ENCODE data around the gene MIEF1.
A peak's percentile ranks its signal among the peaks of the same experiment; 100 is the strongest.

Gene MIEF1

GRCh38 chr22:39510529-39511149 is 8.5 kb downstream of the MIEF1 start:
- TF ChIP-seq CTCF (IDR thresholded peaks at IDR 0.05; ENCODE audit: poor library complexity, severe bottlenecking): no peak
- Histone ChIP-seq H3K27ac (ENCODE audit: poor library complexity, severe bottlenecking) (no peak overlapping the region), H3K4me3 (ENCODE audit: severe bottlenecking) (no peak overlapping the region), H3K4me1 (ENCODE audit: insufficient read depth, poor library complexity, severe bottlenecking) (no peaks in the 10 kb centered on the region), H3K36me3 (ENCODE audit: low read depth) (peaks cover 94% of the 10 kb centered on the region), H3K9me3 (ENCODE audit: severe bottlenecking) (no peaks in the 10 kb centered on the region), H3K27me3 (ENCODE audit: insufficient read depth, poor library complexity, severe bottlenecking) (no peaks in the 10 kb centered on the region)
- no peak for ATAC-seq (ENCODE audit: low read depth)
- DNase-seq (ENCODE audit: low spot score): no peak

- Histone ChIP-seq H3K36me3 (ENCODE audit: low read depth) (peaks cover 93% of the 10 kb centered on the region), H3K27ac (ENCODE audit: poor library complexity, severe bottlenecking) (no peak overlapping the region), H3K9me3 (ENCODE audit: severe bottlenecking) (no peaks in the 10 kb centered on the region), H3K4me3 (ENCODE audit: severe bottlenecking) (no peak overlapping the region), H3K4me1 (ENCODE audit: insufficient read depth, poor library complexity, severe bottlenecking) (no peaks in the 10 kb centered on the region), H3K27me3 (ENCODE audit: insufficient read depth, poor library complexity, severe bottlenecking) (no peaks in the 10 kb centered on the region)
- no peak for TF ChIP-seq CTCF (IDR thresholded peaks at IDR 0.05; ENCODE audit: poor library complexity, severe bottlenecking)
- DNase-seq (ENCODE audit: low spot score) (no peak), ATAC-seq (ENCODE audit: low read depth) (no peak)
These were observed 9.1 kb downstream of the MIEF1 start for GRCh38 chr22:39511226-39511625.

- Histone ChIP-seq H3K36me3 (ENCODE audit: low read depth) (peaks cover 90% of the 10 kb centered on the region), H3K4me3 (ENCODE audit: severe bottlenecking) (no peak overlapping the region), H3K4me1 (ENCODE audit: insufficient read depth, poor library complexity, severe bottlenecking) (no peaks in the 10 kb centered on the region), H3K9me3 (ENCODE audit: severe bottlenecking) (no peaks in the 10 kb centered on the region), H3K27me3 (ENCODE audit: insufficient read depth, poor library complexity, severe bottlenecking) (no peaks in the 10 kb centered on the region), H3K27ac (ENCODE audit: poor library complexity, severe bottlenecking) (no peak overlapping the region)
- no peak for DNase-seq (ENCODE audit: low spot score)
- TF ChIP-seq CTCF (IDR thresholded peaks at IDR 0.05; ENCODE audit: poor library complexity, severe bottlenecking): no peak
- ATAC-seq (ENCODE audit: low read depth): no peak
These were observed 9.9 kb downstream of the MIEF1 start for GRCh38 chr22:39512026-39512425.

- no peaks in the 10 kb centered on the region for H3K27me3 ChIP-seq (ENCODE audit: insufficient read depth, poor library complexity, severe bottlenecking)
- TF ChIP-seq CTCF (IDR thresholded peaks at IDR 0.05; ENCODE audit: poor library complexity, severe bottlenecking): no peak
- peaks cover 76% of the 10 kb centered on the region for H3K36me3 ChIP-seq (ENCODE audit: low read depth)
- ATAC-seq (ENCODE audit: low read depth) (no peak), DNase-seq (ENCODE audit: low spot score) (no peak)
- no peaks in the 10 kb centered on the region for H3K9me3 ChIP-seq (ENCODE audit: severe bottlenecking)
- no peak overlapping the region for H3K4me3 ChIP-seq (ENCODE audit: severe bottlenecking)
- H3K27ac ChIP-seq (ENCODE audit: poor library complexity, severe bottlenecking): no peak overlapping the region
- no peaks in the 10 kb centered on the region for H3K4me1 ChIP-seq (ENCODE audit: insufficient read depth, poor library complexity, severe bottlenecking)
These were observed 11.7 kb downstream of the MIEF1 start for GRCh38 chr22:39513791-39514190.

GRCh38 chr22:39514373-39514973 is 12.4 kb downstream of the MIEF1 start:
- peaks cover 69% of the 10 kb centered on the region for H3K36me3 ChIP-seq (ENCODE audit: low read depth)
- ATAC-seq (ENCODE audit: low read depth): no peak
- no peaks in the 10 kb centered on the region for H3K9me3 ChIP-seq (ENCODE audit: severe bottlenecking)
- TF ChIP-seq CTCF (IDR thresholded peaks at IDR 0.05; ENCODE audit: poor library complexity, severe bottlenecking): peak; percentile 71
- H3K27me3 ChIP-seq (ENCODE audit: insufficient read depth, poor library complexity, severe bottlenecking): no peaks in the 10 kb centered on the region
- H3K4me3 ChIP-seq (ENCODE audit: severe bottlenecking): no peak overlapping the region
- DNase-seq (ENCODE audit: low spot score): no peak
- no peaks in the 10 kb centered on the region for H3K4me1 ChIP-seq (ENCODE audit: insufficient read depth, poor library complexity, severe bottlenecking)
- no peak overlapping the region for H3K27ac ChIP-seq (ENCODE audit: poor library complexity, severe bottlenecking)
